Measurements from ENCODE around the gene LPAR5. TPM values are rescaled to one million over a fixed set of nuclear protein-coding genes. Genes with fewer than 3 reads are reported as not detected.

The LPAR5 gene
- total and polyA plus RNA-seq, 2 donors from 2014 or later, result 0.97 to 4.9 TPM

GRCh38 chr12:6632026-6632983 is 3.5 kb downstream of the LPAR5 start:
- H3K4me1 ChIP-seq (ENCODE audit: control insufficient read depth in 2 of 3, insufficient read depth in 2 of 3, low read depth in 1 of 3, low read length in 3 of 3), result peaks cover 0 to 10% (median 0%) of the 10 kb centered on the region in 3 donors
- intact Hi-C loops (cut with DNase I), result no loop called here
- TF ChIP-seq CTCF (IDR thresholded peaks at IDR 0.05; ENCODE audit: borderline replicate concordance, extremely low read depth, insufficient read depth), result no peak
- no peaks in the 10 kb centered on the region for H3K27me3 ChIP-seq (ENCODE audit: control insufficient read depth, insufficient read depth, low read length)
- H3K27ac ChIP-seq (ENCODE audit: low read depth in 2 of 2, low read length in 2 of 2), result peak overlapping the region in 1 of 2 donors; percentile 49
- no peaks in the 10 kb centered on the region for H3K36me3 ChIP-seq (ENCODE audit: control insufficient read depth in 2 of 3, insufficient read depth in 3 of 3, low read length in 3 of 3)
- no peak overlapping the region for H3K4me3 ChIP-seq (ENCODE audit: low read length in 3 of 3)
- H3K9me3 ChIP-seq (ENCODE audit: control insufficient read depth in 2 of 3, insufficient read depth in 1 of 3, low read length in 3 of 3), result no peaks in the 10 kb centered on the region
- FAIRE-seq (no peak), DNase-seq (no peak)
- no peak overlapping the region for H3K9ac ChIP-seq (ENCODE audit: low read length in 3 of 3)

- H3K4me1 ChIP-seq (ENCODE audit: control insufficient read depth in 2 of 3, insufficient read depth in 2 of 3, low read depth in 1 of 3, low read length in 3 of 3), result peaks cover 0 to 10% (median 0%) of the 10 kb centered on the region in 3 donors
- H3K27me3 ChIP-seq (ENCODE audit: control insufficient read depth, insufficient read depth, low read length), result no peaks in the 10 kb centered on the region
- TF ChIP-seq CTCF (IDR thresholded peaks at IDR 0.05; ENCODE audit: borderline replicate concordance, extremely low read depth, insufficient read depth), result no peak
- FAIRE-seq, result no peak
- H3K27ac ChIP-seq (ENCODE audit: low read depth in 2 of 2, low read length in 2 of 2), result no peak overlapping the region
- DNase-seq, result no peak
- no peak overlapping the region for H3K9ac ChIP-seq (ENCODE audit: low read length in 3 of 3)
- no peaks in the 10 kb centered on the region for H3K9me3 ChIP-seq (ENCODE audit: control insufficient read depth in 2 of 3, insufficient read depth in 1 of 3, low read length in 3 of 3)
- intact Hi-C loops (cut with DNase I), result no loop called here
- H3K36me3 ChIP-seq (ENCODE audit: control insufficient read depth in 2 of 3, insufficient read depth in 3 of 3, low read length in 3 of 3), result no peaks in the 10 kb centered on the region
- H3K4me3 ChIP-seq (ENCODE audit: low read length in 3 of 3), result no peak overlapping the region
Measured at GRCh38 chr12:6631549-6631961, 4.2 kb downstream of the LPAR5 start.

- Histone ChIP-seq H3K9me3 (ENCODE audit: control insufficient read depth in 2 of 3, insufficient read depth in 1 of 3, low read length in 3 of 3) (no peaks in the 10 kb centered on the region), H3K27me3 (ENCODE audit: control insufficient read depth, insufficient read depth, low read length) (no peaks in the 10 kb centered on the region), H3K4me1 (ENCODE audit: control insufficient read depth in 2 of 3, insufficient read depth in 2 of 3, low read depth in 1 of 3, low read length in 3 of 3) (peaks cover 0 to 10% (median 0%) of the 10 kb centered on the region in 3 donors), H3K27ac (ENCODE audit: low read depth in 2 of 2, low read length in 2 of 2) (no peak overlapping the region), H3K9ac (ENCODE audit: low read length in 3 of 3) (no peak overlapping the region), H3K36me3 (ENCODE audit: control insufficient read depth in 2 of 3, insufficient read depth in 3 of 3, low read length in 3 of 3) (no peaks in the 10 kb centered on the region), H3K4me3 (ENCODE audit: low read length in 3 of 3) (no peak overlapping the region)
- no peak for TF ChIP-seq CTCF (IDR thresholded peaks at IDR 0.05; ENCODE audit: borderline replicate concordance, extremely low read depth, insufficient read depth)
- intact Hi-C loops (cut with DNase I), result no loop called here
- FAIRE-seq, result no peak
- no peak for DNase-seq
Measured at GRCh38 chr12:6630736-6631135, 5.0 kb downstream of the LPAR5 start.

Measured in kidney (tissue), 14 donors.